ENCODE data around the gene NHERF2. TPM values are rescaled to one million over a fixed set of nuclear protein-coding genes. Genes with fewer than 3 reads are reported as not detected.

NHERF2 gene
- total RNA-seq, 2 experiments from 2014 or later: 4.0 to 5.2 TPM

GRCh38 chr16:2062801-2063200, 36.1 kb downstream of the NHERF2 start:
- ChIA-PET CTCF (no interaction called here), POLR2A (no interaction called here)

GRCh38 chr16:2063861-2064260, 37.2 kb downstream of the NHERF2 start:
- ChIA-PET CTCF (interaction anchor here (1.3 kb wide), 1 partner anchor 41 kb away, joined by 5 read pairs; no protein-coding TSS in a partner anchor), POLR2A (no interaction called here)

- POLR2A ChIA-PET: interaction anchor here (0.6 kb wide), 1 partner anchor 21 kb away, joined by 8 read pairs; no protein-coding TSS in a partner anchor
- CTCF ChIA-PET: interaction anchor here (1.3 kb wide), 1 partner anchor 42 kb away, joined by 5 read pairs; no protein-coding TSS in a partner anchor
Measured at GRCh38 chr16:2064368-2064945, 37.8 kb downstream of the NHERF2 start.

- POLR2A ChIA-PET: no interaction called here
- CTCF ChIA-PET: interaction anchor here (1.2 to 1.3 kb wide), 2 partner anchors 43 to 74 kb away, joined by 3 to 5 read pairs; no protein-coding TSS in a partner anchor
Measured at GRCh38 chr16:2066139-2066538, 39.4 kb downstream of the NHERF2 start.

GRCh38 chr16:2070576-2071453, 44.1 kb downstream of the NHERF2 start:
- CTCF ChIA-PET: interaction anchor here (1.2 kb wide), 1 partner anchor 70 kb away, joined by 3 read pairs; no protein-coding TSS in a partner anchor
- POLR2A ChIA-PET: no interaction called here

GRCh38 chr16:2071454-2072202, 44.9 kb downstream of the NHERF2 start:
- ChIA-PET CTCF (interaction anchor here (1.2 kb wide), 1 partner anchor 70 kb away, joined by 3 read pairs; no protein-coding TSS in a partner anchor), POLR2A (no interaction called here)

GRCh38 chr16:2072926-2073325, 46.2 kb downstream of the NHERF2 start:
- ChIA-PET CTCF (interaction anchor here (0.6 kb wide), 1 partner anchor 411 kb away, joined by 3 read pairs; no protein-coding TSS in a partner anchor), POLR2A (interaction anchor here (0.6 kb wide), 1 partner anchor 15 kb away, joined by 3 read pairs; no protein-coding TSS in a partner anchor)

- CTCF ChIA-PET: no interaction called here
Measured at GRCh38 chr16:2074071-2074470, 47.4 kb downstream of the NHERF2 start.

GRCh38 chr16:2075631-2076030, 48.9 kb downstream of the NHERF2 start:
- ChIA-PET CTCF (no interaction called here), POLR2A (no interaction called here)

More at GRCh38 chr16:2074071-2074470, 47.4 kb downstream of the NHERF2 start:
- POLR2A ChIA-PET: interaction anchor here (0.7 kb wide), 1 partner anchor 103 kb away, joined by 3 read pairs; no protein-coding TSS in a partner anchor

GRCh38 chr16:2076072-2076865, 49.6 kb downstream of the NHERF2 start:
- ChIA-PET POLR2A (no interaction called here), CTCF (no interaction called here)

- CTCF ChIA-PET: no interaction called here
- POLR2A ChIA-PET: no interaction called here
Measured at GRCh38 chr16:2077016-2077415, 50.3 kb downstream of the NHERF2 start.

- ChIA-PET POLR2A (no interaction called here), CTCF (no interaction called here)
Measured at GRCh38 chr16:2077696-2078095, 51.0 kb downstream of the NHERF2 start.

GRCh38 chr16:2078096-2078495, 51.4 kb downstream of the NHERF2 start:
- ChIA-PET POLR2A (no interaction called here), CTCF (no interaction called here)

- ChIA-PET POLR2A (no interaction called here), CTCF (no interaction called here)
Measured at GRCh38 chr16:2078691-2079090, 52.0 kb downstream of the NHERF2 start.

- POLR2A ChIA-PET: no interaction called here
Measured at GRCh38 chr16:2079311-2079800, 52.7 kb downstream of the NHERF2 start.

GRCh38 chr16:2079991-2080390, 53.3 kb downstream of the NHERF2 start:
- ChIA-PET CTCF (no interaction called here), POLR2A (no interaction called here)

More at GRCh38 chr16:2079311-2079800, 52.7 kb downstream of the NHERF2 start:
- CTCF ChIA-PET: no interaction called here

- ChIA-PET CTCF (interaction anchor here (1.9 kb wide), 1 partner anchor 59 kb away, joined by 5 read pairs; no protein-coding TSS in a partner anchor), POLR2A (no interaction called here)
Measured at GRCh38 chr16:2081201-2082084, 54.7 kb downstream of the NHERF2 start.

Measured in activated CD8-positive, alpha-beta memory T cell treated with anti-CD3 and anti-CD28 coated beads for 36 hours (primary cell).